ENCODE results near the gene CEP192.

Gene CEP192

DNA sequence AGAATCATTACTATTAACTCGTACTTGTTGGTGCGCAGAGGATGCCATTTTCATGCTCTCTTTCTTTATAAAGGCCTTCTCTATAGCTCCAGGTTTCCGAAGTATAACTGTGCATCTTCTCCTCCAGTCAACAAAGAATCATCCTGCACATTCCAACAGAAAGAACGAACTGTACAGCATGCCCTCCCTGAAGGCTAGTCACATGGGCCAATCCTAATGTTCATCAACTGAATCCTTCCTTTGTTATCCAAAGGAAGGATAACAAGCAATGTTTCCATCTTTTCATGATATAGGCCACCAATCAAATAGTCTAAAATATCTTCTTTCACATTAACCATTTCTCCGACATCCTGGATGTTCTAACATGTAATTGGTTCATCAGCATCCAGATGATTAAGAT lies 160.5 kb downstream of the CEP192 start:
- Histone ChIP-seq H3K27ac (ENCODE audit: low read depth, low read length) (no peak overlapping the region), H3K79me2 (ENCODE audit: control insufficient read depth, low read length) (no peaks in the 10 kb centered on the region), H3K36me3 (ENCODE audit: control insufficient read depth, low read length) (no peaks in the 10 kb centered on the region), H3F3A (ENCODE audit: control insufficient read depth, insufficient read depth) (no peaks in the 10 kb centered on the region), H3K4me2 (ENCODE audit: low read length) (no peak overlapping the region), H3K9me3 (ENCODE audit: control insufficient read depth, insufficient read depth, low read length) (no peaks in the 10 kb centered on the region), H3K4me3 (ENCODE audit: low read length) (no peak overlapping the region), H3K9me2 (replicated peaks; ENCODE audit: control insufficient read depth, low read length) (no peaks in the 10 kb centered on the region), H3K4me1 (ENCODE audit: control insufficient read depth, low read length) (no peaks in the 10 kb centered on the region), H4K20me1 (ENCODE audit: control insufficient read depth, insufficient read depth, low read depth, low read length) (no peaks in the 10 kb centered on the region), H3K27me3 (ENCODE audit: control insufficient read depth, low read length) (peaks cover 17% of the 10 kb centered on the region)
- TF ChIP-seq, protein P1, sequence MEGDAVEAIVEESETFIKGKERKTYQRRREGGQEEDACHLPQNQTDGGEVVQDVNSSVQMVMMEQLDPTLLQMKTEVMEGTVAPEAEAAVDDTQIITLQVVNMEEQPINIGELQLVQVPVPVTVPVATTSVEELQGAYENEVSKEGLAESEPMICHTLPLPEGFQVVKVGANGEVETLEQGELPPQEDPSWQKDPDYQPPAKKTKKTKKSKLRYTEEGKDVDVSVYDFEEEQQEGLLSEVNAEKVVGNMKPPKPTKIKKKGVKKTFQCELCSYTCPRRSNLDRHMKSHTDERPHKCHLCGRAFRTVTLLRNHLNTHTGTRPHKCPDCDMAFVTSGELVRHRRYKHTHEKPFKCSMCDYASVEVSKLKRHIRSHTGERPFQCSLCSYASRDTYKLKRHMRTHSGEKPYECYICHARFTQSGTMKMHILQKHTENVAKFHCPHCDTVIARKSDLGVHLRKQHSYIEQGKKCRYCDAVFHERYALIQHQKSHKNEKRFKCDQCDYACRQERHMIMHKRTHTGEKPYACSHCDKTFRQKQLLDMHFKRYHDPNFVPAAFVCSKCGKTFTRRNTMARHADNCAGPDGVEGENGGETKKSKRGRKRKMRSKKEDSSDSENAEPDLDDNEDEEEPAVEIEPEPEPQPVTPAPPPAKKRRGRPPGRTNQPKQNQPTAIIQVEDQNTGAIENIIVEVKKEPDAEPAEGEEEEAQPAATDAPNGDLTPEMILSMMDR (IDR thresholded peaks at IDR 0.05; ENCODE audit: low read depth, low read length, poor library complexity, severe bottlenecking), result no peak
- TF ChIP-seq EZH2phosphoT487 (IDR thresholded peaks at IDR 0.05; ENCODE audit: borderline replicate concordance, low read length), result no peak

DNA sequence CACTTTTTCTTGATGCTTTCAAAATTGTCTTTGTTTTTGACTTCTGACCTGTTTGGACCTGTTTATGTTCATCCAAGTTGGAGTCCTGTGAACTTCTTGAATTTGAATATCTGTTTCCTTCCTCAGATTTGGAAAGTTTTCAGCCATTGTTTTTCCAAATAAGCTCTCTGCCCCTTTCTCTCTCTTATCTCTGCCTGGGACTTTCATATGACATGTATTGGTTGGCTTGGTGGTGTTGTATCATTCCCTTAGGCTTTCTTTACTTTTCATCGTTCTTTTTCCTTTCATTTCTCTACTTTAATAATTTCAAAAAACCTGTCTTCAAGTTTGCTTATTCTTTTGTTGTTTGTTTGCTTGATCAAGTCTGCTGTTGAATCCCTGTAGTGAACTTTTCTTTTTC lies 167.3 kb downstream of the CEP192 start:
- Histone ChIP-seq H3K9me2 (replicated peaks; ENCODE audit: control insufficient read depth, low read length) (no peaks in the 10 kb centered on the region), H3K79me2 (ENCODE audit: control insufficient read depth, low read length) (no peaks in the 10 kb centered on the region), H3K36me3 (ENCODE audit: control insufficient read depth, low read length) (no peaks in the 10 kb centered on the region), H3K4me1 (ENCODE audit: control insufficient read depth, low read length) (no peaks in the 10 kb centered on the region), H3K4me3 (ENCODE audit: low read length) (no peak overlapping the region), H3F3A (ENCODE audit: control insufficient read depth, insufficient read depth) (no peaks in the 10 kb centered on the region), H3K9me3 (ENCODE audit: control insufficient read depth, insufficient read depth, low read length) (peaks cover 13% of the 10 kb centered on the region; the same call in 1 of the 2 replicates), H4K20me1 (ENCODE audit: control insufficient read depth, insufficient read depth, low read depth, low read length) (no peaks in the 10 kb centered on the region), H3K27me3 (ENCODE audit: control insufficient read depth, low read length) (peaks cover 6% of the 10 kb centered on the region), H3K27ac (ENCODE audit: low read depth, low read length) (no peak overlapping the region), H3K4me2 (ENCODE audit: low read length) (no peak overlapping the region)
- TF ChIP-seq EZH2phosphoT487 (IDR thresholded peaks at IDR 0.05; ENCODE audit: borderline replicate concordance, low read length), result no peak
- TF ChIP-seq, protein P1 (IDR thresholded peaks at IDR 0.05; ENCODE audit: low read depth, low read length, poor library complexity, severe bottlenecking), result no peak

DNA sequence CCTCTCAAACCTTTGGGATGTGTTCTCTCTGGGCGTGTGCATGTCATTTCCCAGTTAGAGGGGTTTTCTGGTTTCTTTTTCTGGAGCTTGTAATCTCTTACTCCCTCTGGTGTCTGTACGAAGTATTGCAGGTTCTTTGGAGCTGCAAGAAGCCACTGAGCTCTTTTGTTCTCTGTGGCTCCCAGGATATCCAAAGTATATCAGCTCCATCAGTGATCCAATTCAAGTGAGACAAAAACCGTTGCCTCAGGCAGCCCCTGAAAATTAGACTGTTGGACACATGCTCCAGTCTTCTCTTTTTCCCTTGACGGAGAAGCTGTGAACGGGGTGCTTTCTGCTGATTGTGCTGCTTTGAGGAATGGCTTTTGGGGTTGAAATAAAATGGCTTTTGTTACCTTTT lies 168.4 kb downstream of the CEP192 start:
- TF ChIP-seq, protein P1 (IDR thresholded peaks at IDR 0.05; ENCODE audit: low read depth, low read length, poor library complexity, severe bottlenecking), result peak; percentile 74
- TF ChIP-seq EZH2phosphoT487 (IDR thresholded peaks at IDR 0.05; ENCODE audit: borderline replicate concordance, low read length), result no peak
- Histone ChIP-seq H3K79me2 (ENCODE audit: control insufficient read depth, low read length) (no peaks in the 10 kb centered on the region), H3K36me3 (ENCODE audit: control insufficient read depth, low read length) (no peaks in the 10 kb centered on the region), H3F3A (ENCODE audit: control insufficient read depth, insufficient read depth) (no peaks in the 10 kb centered on the region), H3K9me2 (replicated peaks; ENCODE audit: control insufficient read depth, low read length) (no peaks in the 10 kb centered on the region), H3K4me2 (ENCODE audit: low read length) (no peak overlapping the region), H3K4me1 (ENCODE audit: control insufficient read depth, low read length) (no peaks in the 10 kb centered on the region), H3K4me3 (ENCODE audit: low read length) (no peak overlapping the region), H3K9me3 (ENCODE audit: control insufficient read depth, insufficient read depth, low read length) (peaks cover 13% of the 10 kb centered on the region; the same call in 1 of the 2 replicates), H4K20me1 (ENCODE audit: control insufficient read depth, insufficient read depth, low read depth, low read length) (no peaks in the 10 kb centered on the region), H3K27me3 (ENCODE audit: control insufficient read depth, low read length) (peaks cover 6% of the 10 kb centered on the region), H3K27ac (ENCODE audit: low read depth, low read length) (no peak overlapping the region)
